HFF-Myc (cell line): Measurements from ENCODE around the gene CHAMP1.

Experiments used
- DNase-seq: peaks from one replicate; pipeline ENCODE4 v3.0.0-alpha.2; 2011; ENCODE audit warnings: low read depth; ENCODE audit errors: extremely low read depth
- H3K4me3 ChIP-seq: replicated peaks from 2 replicates; pipeline ENCODE4 v1.5.1; 2011; ENCODE audit warnings: low read depth, mild to moderate bottlenecking, control low read depth, low read length
- TF ChIP-seq, protein P1 (sequence below): IDR thresholded peaks from 2 replicates; pipeline ENCODE4 v1.5.1; 2012; ENCODE audit warnings: mild to moderate bottlenecking, low read depth, low read length, control low read depth; ENCODE audit errors: missing control alignments

The CHAMP1 gene

DNA sequence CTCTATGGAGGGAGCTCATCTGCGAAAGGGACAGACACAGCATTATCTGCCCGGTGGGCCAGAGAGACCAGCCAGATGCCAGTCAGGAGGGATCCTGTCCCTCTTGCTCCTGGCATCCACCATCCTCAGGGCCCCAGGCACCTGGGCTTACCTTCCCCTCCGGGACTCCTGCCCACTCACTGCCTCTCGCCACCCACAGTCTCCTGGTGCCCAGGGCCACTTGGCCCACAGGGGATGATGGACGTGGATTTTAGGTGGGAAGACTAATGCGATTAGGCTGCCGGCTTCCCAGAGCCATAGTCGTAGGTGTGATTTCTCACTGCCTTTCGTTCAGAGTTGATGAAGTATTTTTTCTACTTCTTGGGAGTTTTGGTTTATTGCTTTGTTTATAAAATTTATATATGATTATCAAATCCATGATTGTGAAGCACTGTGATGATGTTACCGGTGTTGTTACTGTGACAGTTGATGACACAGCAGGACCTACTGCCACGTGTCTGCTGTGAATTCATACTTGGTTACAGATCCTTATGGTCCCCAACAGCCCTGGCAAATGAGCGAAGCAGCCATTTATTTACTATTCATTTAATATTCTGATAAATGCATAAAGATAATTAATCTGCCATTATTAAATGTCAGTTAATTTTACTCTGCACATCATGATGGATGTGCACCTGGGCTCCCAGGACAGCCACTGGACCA is 14.5 kb upstream of the CHAMP1 start:
- no peak for DNase-seq
- TF ChIP-seq, protein P1, sequence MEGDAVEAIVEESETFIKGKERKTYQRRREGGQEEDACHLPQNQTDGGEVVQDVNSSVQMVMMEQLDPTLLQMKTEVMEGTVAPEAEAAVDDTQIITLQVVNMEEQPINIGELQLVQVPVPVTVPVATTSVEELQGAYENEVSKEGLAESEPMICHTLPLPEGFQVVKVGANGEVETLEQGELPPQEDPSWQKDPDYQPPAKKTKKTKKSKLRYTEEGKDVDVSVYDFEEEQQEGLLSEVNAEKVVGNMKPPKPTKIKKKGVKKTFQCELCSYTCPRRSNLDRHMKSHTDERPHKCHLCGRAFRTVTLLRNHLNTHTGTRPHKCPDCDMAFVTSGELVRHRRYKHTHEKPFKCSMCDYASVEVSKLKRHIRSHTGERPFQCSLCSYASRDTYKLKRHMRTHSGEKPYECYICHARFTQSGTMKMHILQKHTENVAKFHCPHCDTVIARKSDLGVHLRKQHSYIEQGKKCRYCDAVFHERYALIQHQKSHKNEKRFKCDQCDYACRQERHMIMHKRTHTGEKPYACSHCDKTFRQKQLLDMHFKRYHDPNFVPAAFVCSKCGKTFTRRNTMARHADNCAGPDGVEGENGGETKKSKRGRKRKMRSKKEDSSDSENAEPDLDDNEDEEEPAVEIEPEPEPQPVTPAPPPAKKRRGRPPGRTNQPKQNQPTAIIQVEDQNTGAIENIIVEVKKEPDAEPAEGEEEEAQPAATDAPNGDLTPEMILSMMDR = no peak

DNA sequence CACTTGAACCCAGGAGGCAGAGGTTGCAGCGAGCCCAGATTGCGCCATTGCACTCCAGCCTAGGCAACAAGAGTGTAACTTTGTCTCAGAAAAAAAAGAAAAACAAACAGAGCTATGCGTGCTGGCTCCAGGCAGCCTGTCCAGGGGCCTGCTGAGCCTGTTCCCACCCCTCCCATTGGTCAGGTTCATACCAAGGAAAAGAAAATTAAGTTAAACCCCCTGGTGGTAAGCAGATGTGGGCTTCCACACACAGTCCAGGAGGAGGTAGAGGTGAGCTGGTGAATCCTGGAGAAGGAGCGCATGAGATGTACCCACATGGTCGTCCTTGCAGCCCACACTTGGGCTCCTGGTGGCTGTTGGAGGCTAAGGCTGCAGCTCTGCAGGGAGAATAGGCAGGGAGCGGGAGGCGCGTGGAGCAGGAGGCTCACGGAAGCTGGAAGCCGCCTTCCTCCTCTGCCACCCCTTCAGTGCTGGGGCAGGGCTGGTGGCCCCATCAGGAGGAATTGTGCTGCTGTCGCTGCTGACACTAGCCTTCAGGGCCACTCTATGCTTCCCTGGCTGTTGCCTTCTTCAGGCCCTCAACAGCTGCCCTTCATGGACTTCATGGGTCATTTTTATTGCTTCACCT is 10.5 kb upstream of the CHAMP1 start:
- TF ChIP-seq, protein P1 = no peak
- DNase-seq = no peak
- H3K4me3 ChIP-seq = no peak overlapping the region

More for the DNA sequence above, 14.5 kb upstream of the CHAMP1 start:
- no peak overlapping the region for H3K4me3 ChIP-seq

DNA sequence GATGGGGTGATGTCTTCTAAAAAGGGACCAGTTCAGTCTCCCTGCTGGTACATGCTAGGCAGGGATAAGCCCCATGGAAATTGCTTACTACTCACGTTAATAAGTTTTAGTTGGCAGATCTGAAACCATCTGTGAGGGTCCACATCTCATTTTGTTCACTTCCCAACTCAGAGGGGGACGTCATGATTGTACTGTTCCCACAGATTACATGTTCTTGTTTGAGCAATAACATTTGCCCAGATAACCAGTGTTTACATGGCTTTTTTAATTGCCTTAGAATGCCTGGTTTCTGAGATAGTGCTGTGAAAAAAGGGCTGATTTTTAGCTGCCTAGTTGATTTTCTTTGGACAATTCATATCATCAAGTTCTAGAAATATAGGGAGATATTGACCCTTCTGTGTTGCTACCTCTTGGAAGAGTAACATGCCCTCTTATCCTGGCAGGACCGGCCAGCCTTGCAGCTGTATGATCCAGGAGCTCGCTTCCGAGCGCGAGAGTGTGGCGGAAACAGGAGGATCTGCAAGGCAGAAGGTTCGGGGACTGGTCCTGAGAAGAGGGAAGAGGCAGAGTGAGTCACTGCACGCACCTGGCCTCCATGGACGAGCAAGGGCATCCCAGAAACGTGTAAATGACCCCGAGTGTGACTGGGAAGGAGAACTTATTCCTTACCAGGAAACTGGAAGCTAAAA is 9.8 kb upstream of the CHAMP1 start:
- H3K4me3 ChIP-seq = no peak overlapping the region
- DNase-seq = no peak
- TF ChIP-seq, protein P1 = no peak

DNA sequence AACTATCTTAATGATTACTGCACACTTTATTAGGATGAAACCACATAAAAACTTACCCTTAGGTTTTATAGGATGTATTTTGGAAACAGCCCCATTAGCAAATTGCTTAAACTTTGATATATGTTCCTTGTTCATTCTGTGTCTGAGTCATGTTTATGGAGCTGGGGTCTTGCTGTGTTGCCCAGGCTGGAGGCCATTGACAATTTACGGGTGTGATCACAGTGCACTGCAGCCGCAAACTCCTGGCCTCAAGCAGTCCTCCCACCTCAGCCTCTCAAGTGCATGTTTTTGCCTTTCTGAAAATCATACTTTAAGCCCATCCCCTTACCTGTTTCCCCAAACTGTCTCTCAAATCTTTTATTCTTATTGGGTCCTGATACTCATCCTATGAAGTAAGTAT is 5.2 kb upstream of the CHAMP1 start:
- TF ChIP-seq, protein P1 = no peak
- no peak overlapping the region for H3K4me3 ChIP-seq
- DNase-seq = no peak

DNA sequence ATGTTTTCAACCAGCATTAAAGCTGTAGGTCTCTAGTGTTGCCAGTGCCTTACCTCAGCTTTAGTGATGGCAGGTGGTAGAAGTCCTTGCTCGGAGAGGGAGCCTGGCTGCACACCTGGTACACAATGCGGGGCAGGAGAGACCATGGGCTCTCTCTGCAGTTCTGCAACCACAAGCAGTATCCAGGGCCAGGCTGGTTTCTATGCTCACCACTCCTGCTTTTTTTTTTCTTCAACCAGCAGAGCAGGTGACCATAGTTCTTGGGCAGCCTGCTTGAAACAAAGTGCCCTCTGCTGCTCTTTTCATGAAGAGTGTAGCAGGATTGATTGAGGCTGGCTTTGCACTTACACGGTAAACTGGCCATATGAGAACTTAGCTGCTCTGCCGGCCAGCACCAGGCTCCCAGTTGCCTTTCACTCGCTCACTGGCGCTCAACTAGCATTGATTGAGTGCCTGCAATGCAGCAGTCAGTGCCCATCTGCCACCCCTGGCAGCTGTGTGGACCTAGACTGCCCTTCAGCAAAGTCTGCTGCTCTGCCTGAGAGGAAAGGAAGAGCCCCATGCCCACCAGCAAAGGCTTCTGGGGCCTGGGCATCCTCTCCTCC is 4.4 kb upstream of the CHAMP1 start:
- TF ChIP-seq, protein P1 = no peak
- DNase-seq = no peak
- no peak overlapping the region for H3K4me3 ChIP-seq

DNA sequence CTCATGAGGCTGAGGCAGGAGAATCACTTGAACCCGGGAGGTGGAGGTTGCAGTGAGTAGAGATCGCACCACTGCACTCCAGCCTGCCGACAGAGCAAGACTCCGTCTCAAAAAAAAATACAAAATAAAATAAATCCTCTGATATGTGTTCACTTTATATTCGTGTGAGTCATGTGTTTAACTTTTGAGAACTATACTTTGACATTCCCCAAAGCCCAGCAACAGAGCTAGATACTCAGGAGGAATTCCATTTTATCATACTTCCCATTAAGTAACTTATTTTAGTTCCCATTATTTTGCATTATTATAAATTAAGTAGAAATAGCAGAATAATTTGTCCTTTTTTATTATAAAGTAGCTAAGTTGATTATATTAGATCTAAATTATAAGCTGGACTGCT is 3.3 kb upstream of the CHAMP1 start:
- no peak for DNase-seq
- TF ChIP-seq, protein P1 = no peak
- H3K4me3 ChIP-seq = no peak overlapping the region
